ENCODE data around the gene MYT1. TPM values are rescaled to one million over a fixed set of nuclear protein-coding genes. Genes with fewer than 3 reads are reported as not detected.

The MYT1 gene
- total and polyA plus RNA-seq, 2 of the 13 experiments (the other 11 are each of a cell fraction or from before 2014, with no cell fraction given) = 0.58 to 2.5 TPM

GRCh38 chr20:64161356-64162238, 2.7 kb upstream of the MYT1 start (continued):
- TF ChIP-seq, protein P1, sequence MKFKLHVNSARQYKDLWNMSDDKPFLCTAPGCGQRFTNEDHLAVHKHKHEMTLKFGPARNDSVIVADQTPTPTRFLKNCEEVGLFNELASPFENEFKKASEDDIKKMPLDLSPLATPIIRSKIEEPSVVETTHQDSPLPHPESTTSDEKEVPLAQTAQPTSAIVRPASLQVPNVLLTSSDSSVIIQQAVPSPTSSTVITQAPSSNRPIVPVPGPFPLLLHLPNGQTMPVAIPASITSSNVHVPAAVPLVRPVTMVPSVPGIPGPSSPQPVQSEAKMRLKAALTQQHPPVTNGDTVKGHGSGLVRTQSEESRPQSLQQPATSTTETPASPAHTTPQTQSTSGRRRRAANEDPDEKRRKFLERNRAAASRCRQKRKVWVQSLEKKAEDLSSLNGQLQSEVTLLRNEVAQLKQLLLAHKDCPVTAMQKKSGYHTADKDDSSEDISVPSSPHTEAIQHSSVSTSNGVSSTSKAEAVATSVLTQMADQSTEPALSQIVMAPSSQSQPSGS (CRISPR knock-in tag; IDR thresholded peaks at IDR 0.05) = peak; percentile 94
- TF ChIP-seq ZNF20 (CRISPR knock-in tag; IDR thresholded peaks at IDR 0.05) (no peak), ZNF550 (CRISPR knock-in tag; IDR thresholded peaks at IDR 0.05; ENCODE audit: borderline replicate concordance) (no peak), ZNF761 (CRISPR knock-in tag; conservative IDR thresholded peaks at IDR 0.05) (peak; percentile 79; the same call in 1 of the 2 replicates), ZC3H4 (CRISPR knock-in tag; IDR thresholded peaks at IDR 0.05; ENCODE audit: borderline replicate concordance) (0 out of 2 replicates have a peak, but pooled peaks have one; percentile 58), ZMAT3 (CRISPR knock-in tag; conservative IDR thresholded peaks at IDR 0.05) (peak; percentile 99), PLRG1 (conservative IDR thresholded peaks at IDR 0.05) (no peak), ZNF775 (CRISPR knock-in tag; IDR thresholded peaks at IDR 0.05; ENCODE audit: borderline replicate concordance) (no peak), ZSCAN20 (CRISPR knock-in tag; IDR thresholded peaks at IDR 0.05; ENCODE audit: borderline replicate concordance) (peak; percentile 91), TEAD2 (CRISPR knock-in tag; IDR thresholded peaks at IDR 0.05) (peak; percentile 74; the same call in 1 of the 2 replicates), ZNF335 (CRISPR knock-in tag; IDR thresholded peaks at IDR 0.05) (peak; percentile 95), YY1 (IDR thresholded peaks at IDR 0.05; ENCODE audit: insufficient read depth, insufficient replicate concordance, low read depth, low read length) (no peak), ZSCAN31 (CRISPR knock-in tag; IDR thresholded peaks at IDR 0.05; ENCODE audit: low read depth) (peak; percentile 94), RNF2 (conservative IDR thresholded peaks at IDR 0.05; ENCODE audit: low read depth) (no peak), ZNF460 (CRISPR knock-in tag; IDR thresholded peaks at IDR 0.05; ENCODE audit: borderline replicate concordance) (no peak; the same call in 1 of the 2 replicates), ZNF549 (CRISPR knock-in tag; IDR thresholded peaks at IDR 0.05) (no peak), ZNF724P (CRISPR knock-in tag; IDR thresholded peaks at IDR 0.05; ENCODE audit: borderline replicate concordance) (peak; percentile 96; the same call in 1 of the 2 replicates), JUN (CRISPR knock-in tag; IDR thresholded peaks at IDR 0.05) (no peak), ELF4 (CRISPR knock-in tag; IDR thresholded peaks at IDR 0.05; ENCODE audit: borderline replicate concordance) (no peak; the same call in 1 of the 2 replicates), ZBTB7B (CRISPR knock-in tag; IDR thresholded peaks at IDR 0.05) (peak; percentile 95), PTBP1 (IDR thresholded peaks at IDR 0.05; ENCODE audit: low read depth, low read length, poor library complexity, severe bottlenecking) (no peak), PAX8 (CRISPR knock-in tag; IDR thresholded peaks at IDR 0.05; ENCODE audit: borderline replicate concordance) (peak; percentile 61; the same call in 1 of the 2 replicates), KAT7 (CRISPR knock-in tag; IDR thresholded peaks at IDR 0.05; ENCODE audit: borderline replicate concordance) (no peak), ZFP36 (IDR thresholded peaks at IDR 0.05; ENCODE audit: borderline replicate concordance, low read depth, low read length, partially characterized antibody) (no peak), ZNF564 (CRISPR knock-in tag; IDR thresholded peaks at IDR 0.05) (peak; percentile 90; the same call in 1 of the 2 replicates)
- TF ChIP-seq, protein P2, sequence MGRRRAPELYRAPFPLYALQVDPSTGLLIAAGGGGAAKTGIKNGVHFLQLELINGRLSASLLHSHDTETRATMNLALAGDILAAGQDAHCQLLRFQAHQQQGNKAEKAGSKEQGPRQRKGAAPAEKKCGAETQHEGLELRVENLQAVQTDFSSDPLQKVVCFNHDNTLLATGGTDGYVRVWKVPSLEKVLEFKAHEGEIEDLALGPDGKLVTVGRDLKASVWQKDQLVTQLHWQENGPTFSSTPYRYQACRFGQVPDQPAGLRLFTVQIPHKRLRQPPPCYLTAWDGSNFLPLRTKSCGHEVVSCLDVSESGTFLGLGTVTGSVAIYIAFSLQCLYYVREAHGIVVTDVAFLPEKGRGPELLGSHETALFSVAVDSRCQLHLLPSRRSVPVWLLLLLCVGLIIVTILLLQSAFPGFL (CRISPR knock-in tag; IDR thresholded peaks at IDR 0.05) = no peak
- TF ChIP-seq, protein P3, sequence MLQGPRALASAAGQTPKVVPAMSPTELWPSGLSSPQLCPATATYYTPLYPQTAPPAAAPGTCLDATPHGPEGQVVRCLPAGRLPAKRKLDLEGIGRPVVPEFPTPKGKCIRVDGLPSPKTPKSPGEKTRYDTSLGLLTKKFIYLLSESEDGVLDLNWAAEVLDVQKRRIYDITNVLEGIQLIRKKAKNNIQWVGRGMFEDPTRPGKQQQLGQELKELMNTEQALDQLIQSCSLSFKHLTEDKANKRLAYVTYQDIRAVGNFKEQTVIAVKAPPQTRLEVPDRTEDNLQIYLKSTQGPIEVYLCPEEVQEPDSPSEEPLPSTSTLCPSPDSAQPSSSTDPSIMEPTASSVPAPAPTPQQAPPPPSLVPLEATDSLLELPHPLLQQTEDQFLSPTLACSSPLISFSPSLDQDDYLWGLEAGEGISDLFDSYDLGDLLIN (CRISPR knock-in tag; IDR thresholded peaks at IDR 0.05; ENCODE audit: borderline replicate concordance) = no peak; the same call in 1 of the 2 replicates

Measured in HepG2 (cell line).